ENCODE data around the gene CDR2L. TPM values are rescaled to one million over a fixed set of nuclear protein-coding genes. Genes with fewer than 3 reads are reported as not detected.

The CDR2L gene
- polyA plus RNA-seq, 1 of the 3 experiments (the other 2 are of a cell fraction): 21.2 TPM

- WGBS (ENCODE audit: low lambda C conversion rate): 77% methylated on average over 3 of the region's 3 CpGs
- H3K9me3 ChIP-seq: no peaks in the 10 kb centered on the region
- no peak overlapping the region for H3K27ac ChIP-seq (ENCODE audit: low read depth in 2 of 2, low read length in 1 of 2)
- H3K79me2 ChIP-seq (ENCODE audit: insufficient read depth): peaks cover 3% of the 10 kb centered on the region; the same call in 1 of the 2 replicates
- H3K4me2 ChIP-seq: no peak overlapping the region
- H3K27me3 ChIP-seq (ENCODE audit: insufficient read depth): peaks cover 13% of the 10 kb centered on the region
- CTCF ChIA-PET: interaction anchor here (0.6 to 12.5 kb wide), 5 partner anchors 9 to 192 kb away, joined by 3 to 219 read pairs (median 3); partner anchors contain the start of gene CDR2L
- peaks cover 11% of the 10 kb centered on the region for H3F3A ChIP-seq (replicated peaks; ENCODE audit: insufficient read depth)
- H3K4me1 ChIP-seq (ENCODE audit: control insufficient read depth in 1 of 2, insufficient read depth in 2 of 2, low read depth in 1 of 2, low read length in 1 of 2): peaks cover 5 to 8% of the 10 kb centered on the region in 2 experiments; a peak in 2 of 4 replicates
- no peak overlapping the region for H3K4me3 ChIP-seq (ENCODE audit: low read depth in 2 of 2, low read length in 1 of 2)
- H3K9me2 ChIP-seq: no peaks in the 10 kb centered on the region
- POLR2A ChIA-PET: no interaction called here
- TF ChIP-seq RFX5 (IDR thresholded peaks at IDR 0.05; ENCODE audit: low read length): no peak
- TF ChIP-seq RXRA (IDR thresholded peaks at IDR 0.05; ENCODE audit: borderline replicate concordance, low read depth): no peak
- TF ChIP-seq SIN3A (IDR thresholded peaks at IDR 0.05; ENCODE audit: borderline replicate concordance, low read depth, low read length): no peak
- no peak for TF ChIP-seq RCOR1 (IDR thresholded peaks at IDR 0.05; ENCODE audit: low read length)
- no peak for TF ChIP-seq EP300 (IDR thresholded peaks at IDR 0.05; ENCODE audit: borderline replicate concordance in 1 of 2, low read depth in 1 of 2, low read length in 1 of 2)
- no peak for TF ChIP-seq NFIC (IDR thresholded peaks at IDR 0.05; ENCODE audit: borderline replicate concordance)
- no peak for TF ChIP-seq FOXM1 (IDR thresholded peaks at IDR 0.05; ENCODE audit: low read depth)
- TF ChIP-seq TEAD4 (IDR thresholded peaks at IDR 0.05; ENCODE audit: borderline replicate concordance, insufficient read depth): no peak
- no peak for TF ChIP-seq PBX3 (IDR thresholded peaks at IDR 0.05)
- DNase-seq: no peak
- H4K20me1 ChIP-seq (ENCODE audit: insufficient read depth): no peaks in the 10 kb centered on the region
- no peak overlapping the region for H2AFZ ChIP-seq (ENCODE audit: low read depth)
- H3K9ac ChIP-seq: no peak overlapping the region
- no peaks in the 10 kb centered on the region for H3K36me3 ChIP-seq (replicated peaks in 1 of 2; ENCODE audit: control insufficient read depth in 1 of 2, insufficient read depth in 2 of 2, low read length in 1 of 2)
Observed at GRCh38 chr17:74978240-74978639, 9.2 kb upstream of the CDR2L start.

GRCh38 chr17:74979408-74980146 is 7.9 kb upstream of the CDR2L start:
- no peaks in the 10 kb centered on the region for H3K36me3 ChIP-seq (replicated peaks in 1 of 2; ENCODE audit: control insufficient read depth in 1 of 2, insufficient read depth in 2 of 2, low read length in 1 of 2)
- H3F3A ChIP-seq (replicated peaks; ENCODE audit: insufficient read depth): peaks cover 23% of the 10 kb centered on the region
- no peak overlapping the region for H2AFZ ChIP-seq (ENCODE audit: low read depth)
- no peaks in the 10 kb centered on the region for H3K9me2 ChIP-seq
- peaks cover 3% of the 10 kb centered on the region; the same call in 1 of the 2 replicates for H3K79me2 ChIP-seq (ENCODE audit: insufficient read depth)
- no peaks in the 10 kb centered on the region for H4K20me1 ChIP-seq (ENCODE audit: insufficient read depth)
- ChIA-PET CTCF (interaction anchor here (1.1 to 1.7 kb wide), 2 partner anchors 9 to 22 kb away, joined by 3 to 5 read pairs; no protein-coding TSS in a partner anchor), POLR2A (interaction anchor here (0.6 to 1.1 kb wide), 2 partner anchors 9 to 32 kb away, joined by 3 to 9 read pairs; no protein-coding TSS in a partner anchor)
- no peak overlapping the region for H3K27ac ChIP-seq (ENCODE audit: low read depth in 2 of 2, low read length in 1 of 2)
- no peak overlapping the region for H3K4me2 ChIP-seq
- peaks cover 5 to 8% of the 10 kb centered on the region in 2 experiments; a peak in 2 of 4 replicates for H3K4me1 ChIP-seq (ENCODE audit: control insufficient read depth in 1 of 2, insufficient read depth in 2 of 2, low read depth in 1 of 2, low read length in 1 of 2)
- 73% methylated on average over 17 of the region's 17 CpGs for WGBS (ENCODE audit: low lambda C conversion rate)
- no peaks in the 10 kb centered on the region for H3K9me3 ChIP-seq
- H3K4me3 ChIP-seq (ENCODE audit: low read depth in 2 of 2, low read length in 1 of 2): no peak overlapping the region
- no peak overlapping the region for H3K9ac ChIP-seq
- H3K27me3 ChIP-seq (ENCODE audit: insufficient read depth): no peaks in the 10 kb centered on the region; the same call in 1 of the 2 replicates
- DNase-seq: no peak
- TF ChIP-seq JUND (IDR thresholded peaks at IDR 0.05): no peak
- TF ChIP-seq SIN3A (IDR thresholded peaks at IDR 0.05; ENCODE audit: borderline replicate concordance, low read depth, low read length): no peak
- no peak for TF ChIP-seq TEAD4 (IDR thresholded peaks at IDR 0.05; ENCODE audit: borderline replicate concordance, insufficient read depth)
- TF ChIP-seq, protein P1, sequence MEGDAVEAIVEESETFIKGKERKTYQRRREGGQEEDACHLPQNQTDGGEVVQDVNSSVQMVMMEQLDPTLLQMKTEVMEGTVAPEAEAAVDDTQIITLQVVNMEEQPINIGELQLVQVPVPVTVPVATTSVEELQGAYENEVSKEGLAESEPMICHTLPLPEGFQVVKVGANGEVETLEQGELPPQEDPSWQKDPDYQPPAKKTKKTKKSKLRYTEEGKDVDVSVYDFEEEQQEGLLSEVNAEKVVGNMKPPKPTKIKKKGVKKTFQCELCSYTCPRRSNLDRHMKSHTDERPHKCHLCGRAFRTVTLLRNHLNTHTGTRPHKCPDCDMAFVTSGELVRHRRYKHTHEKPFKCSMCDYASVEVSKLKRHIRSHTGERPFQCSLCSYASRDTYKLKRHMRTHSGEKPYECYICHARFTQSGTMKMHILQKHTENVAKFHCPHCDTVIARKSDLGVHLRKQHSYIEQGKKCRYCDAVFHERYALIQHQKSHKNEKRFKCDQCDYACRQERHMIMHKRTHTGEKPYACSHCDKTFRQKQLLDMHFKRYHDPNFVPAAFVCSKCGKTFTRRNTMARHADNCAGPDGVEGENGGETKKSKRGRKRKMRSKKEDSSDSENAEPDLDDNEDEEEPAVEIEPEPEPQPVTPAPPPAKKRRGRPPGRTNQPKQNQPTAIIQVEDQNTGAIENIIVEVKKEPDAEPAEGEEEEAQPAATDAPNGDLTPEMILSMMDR (IDR thresholded peaks at IDR 0.05): no peak
- TF ChIP-seq NRF1 (IDR thresholded peaks at IDR 0.05; ENCODE audit: low read depth, low read length): no peak
- no peak for TF ChIP-seq USF1 (IDR thresholded peaks at IDR 0.05; ENCODE audit: borderline replicate concordance, low read depth)
- TF ChIP-seq RXRA (IDR thresholded peaks at IDR 0.05; ENCODE audit: borderline replicate concordance, low read depth): no peak
- no peak for TF ChIP-seq TCF12 (IDR thresholded peaks at IDR 0.05)
- no peak for TF ChIP-seq MAX (IDR thresholded peaks at IDR 0.05; ENCODE audit: low read depth)
- no peak for TF ChIP-seq USF2 (IDR thresholded peaks at IDR 0.05; ENCODE audit: borderline replicate concordance, low read depth, low read length)
- TF ChIP-seq SMC3 (IDR thresholded peaks at IDR 0.05; ENCODE audit: low read depth, low read length): no peak
- TF ChIP-seq FOSL2 (IDR thresholded peaks at IDR 0.05; ENCODE audit: borderline replicate concordance, low read depth): no peak
